Nucleus accumbens (tissue), 56 donors: Measurements from ENCODE around the gene ARFGEF2.
"Not testable (repeated sequence)": the region's sequence is repeated elsewhere in the genome, so short reads cannot be mapped to it uniquely, and the experiment has no call there.

Source experiments
- DNase-seq, 56 donors: peaks; one replicate each; lab custom pipeline; 2025; lab: John Stamatoyannopoulos, UW

ARFGEF2 gene

GRCh38 chr20:49046087-49046900 is 124.8 kb downstream of the ARFGEF2 start, which contains the start of gene CSE1L:
Gene CSE1L, plus strand, starts transcription at chr20:49046312. Its CDS starts 12,152 bp downstream, at chr20:49058464.
- peak; percentile 67 to 97 (median 93) for DNase-seq

GRCh38 chr20:49052334-49052733 is 130.8 kb downstream of the ARFGEF2 start:
- DNase-seq, result peak in 2 of 56 donors; percentile 1 to 2

- no peak for DNase-seq
These were observed 132.6 kb downstream of the ARFGEF2 start for GRCh38 chr20:49054056-49054643.

DNA sequence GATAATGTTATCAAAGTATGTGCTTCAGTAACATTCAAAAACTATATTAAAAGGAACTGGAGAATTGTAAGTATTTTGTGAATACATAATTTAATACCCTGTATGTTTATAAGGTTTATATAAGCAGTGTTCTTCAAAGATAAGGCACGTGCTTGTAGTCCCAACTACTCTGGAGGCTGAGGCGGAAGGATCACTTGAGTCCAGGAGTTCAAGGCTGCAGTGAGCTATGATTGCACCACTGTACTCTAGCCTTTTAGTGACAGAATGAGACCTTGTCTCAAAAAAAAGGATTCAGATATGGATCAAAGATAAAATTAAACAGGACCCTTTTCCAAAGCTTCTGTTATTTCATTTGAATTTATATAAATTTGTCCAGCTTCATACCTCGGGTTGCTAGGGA is 141.8 kb downstream of the ARFGEF2 start:
- no peak for DNase-seq

- no peak for DNase-seq
These were observed 153.0 kb downstream of the ARFGEF2 start for GRCh38 chr20:49074521-49074920.

- DNase-seq, result no peak
These were observed 156.8 kb downstream of the ARFGEF2 start for GRCh38 chr20:49078310-49078709.

DNA sequence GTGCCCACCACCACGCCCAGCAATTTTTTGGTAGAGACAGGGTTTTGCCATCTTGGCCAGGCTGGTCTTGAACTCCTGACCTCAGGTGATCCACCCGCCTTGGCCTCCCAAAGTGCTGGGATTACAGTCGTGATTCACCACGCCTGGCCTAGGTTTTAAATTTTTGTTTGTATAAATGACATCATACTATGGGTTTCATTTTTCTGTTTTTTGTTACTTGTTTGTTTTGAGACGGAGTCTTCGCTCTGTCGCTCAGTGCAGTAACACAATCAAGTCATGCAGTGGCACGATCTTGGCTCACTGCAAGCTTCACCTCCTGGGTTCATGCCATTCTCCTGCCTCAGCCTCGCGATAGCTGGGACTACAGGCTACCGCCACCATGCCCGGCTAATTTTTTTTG is 160.8 kb downstream of the ARFGEF2 start:
- DNase-seq, result not testable (repeated sequence)
